PC-9 (cell line): ENCODE data around the gene TBX3. TPM values are rescaled to one million over a fixed set of nuclear protein-coding genes. Genes with fewer than 3 reads are reported as not detected.
"Not testable (repeated sequence)": the region's sequence is repeated elsewhere in the genome, so short reads cannot be mapped to it uniquely, and the experiment has no call there.

ENCODE experiments used
- BruUV-seq: library from RNA; stranded (reverse); fragments of 400-500 nt; replicated peaks from 2 replicates; lab custom pipeline; 2021; lab: Mats Ljungman, UMichigan
- CTCF ChIA-PET: fragments of 300-600 bp; sonication (Branson Sonifier 250); formaldehyde crosslinking; loops from one replicate; lab custom pipeline; 2022; ENCODE audit warnings: antibody characterized with exemption; lab: Charles Lee
- POLR2A ChIA-PET: fragments of 300-600 bp; sonication (Branson Sonifier 250); formaldehyde crosslinking; loops from one replicate; lab custom pipeline; 2022; ENCODE audit warnings: antibody characterized with exemption; ENCODE audit not compliant: unreplicated experiment; lab: Charles Lee
- DNase-seq, 2 experiments: peaks; one replicate each; pipeline versions ENCODE4 v3.0.0 to v3.0.0-alpha.2; 2015 to 2022; ENCODE audit warnings: mixed read lengths in 1 of 2
- H2AFZ ChIP-seq: fragments of 200-600 bp; sonication (generic); 2 replicates; pipeline ENCODE4 v1.8.1; 2017; ENCODE audit warnings: antibody characterized with exemption
- H3F3A ChIP-seq: fragments of 200-600 bp; sonication (generic); 2 replicates; pipeline ENCODE4 v1.8.1; 2017; ENCODE audit warnings: antibody characterized with exemption, mild to moderate bottlenecking, low read depth; ENCODE audit not compliant: insufficient read depth
- H3K27ac ChIP-seq: fragments of 200-600 bp; sonication (generic); 2 replicates; pipeline ENCODE4 v1.6.1; 2016; ENCODE audit warnings: mixed run types
- H3K27me3 ChIP-seq: fragments of 200-600 bp; sonication (generic); 2 replicates; pipeline ENCODE4 v1.6.1; 2016; ENCODE audit warnings: low read depth, mixed run types; ENCODE audit not compliant: insufficient read depth
- H3K36me3 ChIP-seq: fragments of 200-600 bp; sonication (generic); 2 replicates; pipeline ENCODE4 v1.6.1; 2016; ENCODE audit warnings: low read depth, mixed run types
- H3K4me1 ChIP-seq: fragments of 200-600 bp; sonication (generic); replicated peaks from 2 replicates; pipeline ENCODE4 v1.6.1; 2016; ENCODE audit warnings: mixed run types; ENCODE audit not compliant: insufficient read depth
- H3K4me2 ChIP-seq: fragments of 200-600 bp; sonication (generic); 2 replicates; pipeline ENCODE4 v1.6.1; 2017; ENCODE audit warnings: mixed run types
- H3K4me3 ChIP-seq: fragments of 200-600 bp; sonication (generic); 2 replicates; pipeline ENCODE4 v1.6.1; 2016; ENCODE audit warnings: mixed run types
- H3K79me2 ChIP-seq: fragments of 200-600 bp; sonication (generic); 2 replicates; pipeline ENCODE4 v1.6.1; 2017; ENCODE audit warnings: low read depth, mixed run types
- H3K9me2 ChIP-seq: fragments of 200-600 bp; sonication (generic); 2 replicates; pipeline ENCODE4 v1.8.1; 2017; ENCODE audit warnings: mild to moderate bottlenecking; ENCODE audit not compliant: insufficient read depth
- H3K9me3 ChIP-seq: fragments of 200-600 bp; sonication (generic); 2 replicates; pipeline ENCODE4 v1.8.1; 2016; ENCODE audit warnings: low read depth; ENCODE audit not compliant: insufficient read depth
- H4K20me1 ChIP-seq: fragments of 200-600 bp; sonication (generic); 2 replicates; pipeline ENCODE4 v1.8.1; 2017; ENCODE audit not compliant: insufficient read depth
- CTCF ChIP-seq: fragments of 200-600 bp; sonication (generic); conservative IDR thresholded peaks from 2 replicates; pipeline ENCODE4 v1.6.1; 2017; ENCODE audit warnings: mixed run types, antibody characterized with exemption, mild to moderate bottlenecking, moderate library complexity
- EZH2 ChIP-seq: fragments of 200-600 bp; sonication (generic); IDR thresholded peaks from 2 replicates; pipeline ENCODE4 v1.8.0; 2017; ENCODE audit warnings: antibody characterized with exemption, low read depth
- intact Hi-C: fragments of 100-400 bp; cut with micrococcal nuclease; formaldehyde crosslinking; loops from one replicate; pipeline ENCODE4 v1.10.0; 2022; ENCODE audit not compliant: unreplicated experiment
- total RNA-seq: library from RNA; stranded (reverse); gene quantifications from 2 replicates; pipeline ENCODE4 v1.2.3, GENCODE V29; 2021

The TBX3 gene
- total RNA-seq, 1 experiment from 2014 or later = not detected

GRCh38 chr12:114726092-114726710 is 42.2 kb upstream of the TBX3 start:
- DNase-seq = no peak
- Histone ChIP-seq H3K79me2 (no peaks in the 10 kb centered on the region), H3K9me2 (no peaks in the 10 kb centered on the region), H3K27ac (no peak overlapping the region), H2AFZ (no peak overlapping the region), H3K36me3 (no peaks in the 10 kb centered on the region), H3K4me3 (no peak overlapping the region), H3F3A (no peaks in the 10 kb centered on the region), H3K9me3 (no peaks in the 10 kb centered on the region), H4K20me1 (no peaks in the 10 kb centered on the region), H3K4me1 (no peaks in the 10 kb centered on the region), H3K27me3 (peaks cover 4% of the 10 kb centered on the region; the same call in 1 of the 2 replicates), H3K4me2 (no peak overlapping the region)
- POLR2A ChIA-PET = no interaction called here
- TF ChIP-seq CTCF = no peak
- TF ChIP-seq EZH2 = no peak
- no TSS peak for BruUV-seq
- intact Hi-C loops = no loop called here
- CTCF ChIA-PET = no interaction called here

- DNase-seq, H3K4me2 ChIP-seq, intact Hi-C loops, POLR2A ChIA-PET, BruUV-seq, H3K9me2 ChIP-seq, CTCF ChIA-PET, H3K36me3 ChIP-seq, H3K27ac ChIP-seq, H3K79me2 ChIP-seq, H2AFZ ChIP-seq, H3F3A ChIP-seq, H3K4me1 ChIP-seq, H3K4me3 ChIP-seq, H4K20me1 ChIP-seq, H3K9me3 ChIP-seq: not testable (repeated sequence)
- H3K27me3 ChIP-seq = peaks cover 18% of the 10 kb centered on the region; the same call in 1 of the 2 replicates
Measured at GRCh38 chr12:114722176-114722575, 38.2 kb upstream of the TBX3 start.

GRCh38 chr12:114721266-114721665 is 37.3 kb upstream of the TBX3 start:
- intact Hi-C loops = no loop called here
- ChIA-PET POLR2A (no interaction called here), CTCF (no interaction called here)
- DNase-seq = no peak
- Histone ChIP-seq H3K36me3 (no peaks in the 10 kb centered on the region), H3K79me2 (no peaks in the 10 kb centered on the region), H3K27me3 (peaks cover 24% of the 10 kb centered on the region), H3F3A (no peaks in the 10 kb centered on the region), H3K4me1 (no peaks in the 10 kb centered on the region), H3K4me2 (no peak overlapping the region), H2AFZ (no peak overlapping the region), H3K4me3 (no peak overlapping the region), H3K27ac (no peak overlapping the region), H3K9me2 (no peaks in the 10 kb centered on the region), H4K20me1 (no peaks in the 10 kb centered on the region), H3K9me3 (no peaks in the 10 kb centered on the region)
- no peak for TF ChIP-seq CTCF
- no peak for TF ChIP-seq EZH2
- BruUV-seq = no TSS peak
